HG03354 (cell line): ENCODE measurements around the gene TNF.

Experiments used
- ATAC-seq: cut with Tn5 transposase; IDR thresholded peaks from one replicate; pipeline ENCODE4 v1.9.1; 2021; ENCODE audit warnings: mild to moderate bottlenecking; ENCODE audit not compliant: unreplicated experiment, poor library complexity, severe bottlenecking

The TNF gene

GRCh38 chr6:31575335-31575901, at the start of gene TNF:
TSS of gene TNF (plus strand) at chr6:31575565. CDS start at chr6:31575742, 177 bp downstream.
- ATAC-seq: no peak

GRCh38 chr6:31525932-31526591, 49.3 kb upstream of the TNF start:
- ATAC-seq: no peak

GRCh38 chr6:31528307-31528777, 47.0 kb upstream of the TNF start:
- no peak for ATAC-seq

- no peak for ATAC-seq
These were observed 46.5 kb upstream of the TNF start, which contains the start of gene MCCD1 for GRCh38 chr6:31528821-31529328. TSS of gene MCCD1 (plus strand) at chr6:31528962. CDS start at chr6:31529015, 53 bp downstream.

GRCh38 chr6:31529329-31530150, 45.8 kb upstream of the TNF start:
- no peak for ATAC-seq

GRCh38 chr6:31530659-31531058, 44.7 kb upstream of the TNF start:
- ATAC-seq: no peak

- ATAC-seq: no peak
These were observed 44.2 kb upstream of the TNF start for GRCh38 chr6:31531162-31531561.

GRCh38 chr6:31531771-31532643, 43.4 kb upstream of the TNF start:
- ATAC-seq: no peak

- no peak for ATAC-seq
These were observed 42.5 kb upstream of the TNF start for GRCh38 chr6:31532644-31533454.

GRCh38 chr6:31533455-31533841, 41.9 kb upstream of the TNF start:
- no peak for ATAC-seq

GRCh38 chr6:31534011-31534410, 41.4 kb upstream of the TNF start:
- ATAC-seq: no peak

- ATAC-seq: no peak
These were observed 40.8 kb upstream of the TNF start for GRCh38 chr6:31534521-31535040.

GRCh38 chr6:31535538-31536324, 39.6 kb upstream of the TNF start:
- ATAC-seq: no peak

- ATAC-seq: no peak
These were observed 36.5 kb upstream of the TNF start for GRCh38 chr6:31538805-31539400.

GRCh38 chr6:31540640-31541039, 34.7 kb upstream of the TNF start:
- no peak for ATAC-seq

GRCh38 chr6:31541059-31541657, 34.2 kb upstream of the TNF start:
- peak; percentile 21 for ATAC-seq
